HEK293T (cell line): ENCODE measurements around the gene ITGB3.

Source experiments
- ARNT ChIP-seq: fragments of 450-650 bp; IDR thresholded peaks from 2 replicates; pipeline ENCODE4 v1.6.1; 2017; ENCODE audit warnings: mild to moderate bottlenecking
- BHLHE40 ChIP-seq: fragments of 450-650 bp; IDR thresholded peaks from 2 replicates; pipeline ENCODE4 v1.6.1; 2016; ENCODE audit warnings: mild to moderate bottlenecking, moderate library complexity, borderline replicate concordance
- FOXM1 ChIP-seq: fragments of 450-650 bp; IDR thresholded peaks from 2 replicates; pipeline ENCODE4 v1.6.1; 2017; ENCODE audit warnings: mild to moderate bottlenecking, borderline replicate concordance
- HDGF ChIP-seq: fragments of 450-650 bp; IDR thresholded peaks from 2 replicates; pipeline ENCODE4 v1.6.1; 2017; ENCODE audit warnings: antibody characterized with exemption, borderline replicate concordance
- SP1 ChIP-seq: fragments of 450-650 bp; IDR thresholded peaks from 2 replicates; pipeline ENCODE4 v1.6.1; 2017
- TARDBP ChIP-seq: fragments of 450-650 bp; IDR thresholded peaks from 2 replicates; pipeline ENCODE4 v1.6.1; 2016
- ZNF384 ChIP-seq: fragments of 450-650 bp; IDR thresholded peaks from 2 replicates; pipeline ENCODE4 v1.6.1; 2016

GRCh38 chr17:47290870-47291241, 37.2 kb downstream of the ITGB3 start:
- TF ChIP-seq BHLHE40 (no peak), TARDBP (no peak), FOXM1 (no peak), HDGF (no peak), SP1 (no peak), ARNT (no peak), ZNF384 (no peak)
